GM11168 (cell line): ENCODE measurements around the gene FSD1.
"Not testable (repeated sequence)": the region's sequence is repeated elsewhere in the genome, so short reads cannot be mapped to it uniquely, and the experiment has no call there.

Source experiments
- in situ Hi-C: fragments of 300-500 bp; cut with MboI; formaldehyde crosslinking; loops from one replicate; pipeline ENCODE4 v1.12.0; 2022; ENCODE audit warnings: low sequenced_read_pairs; ENCODE audit not compliant: unreplicated experiment

Gene FSD1

GRCh38 chr19:4284176-4284958, 20.0 kb upstream of the FSD1 start:
- in situ Hi-C loops: no loop called here

- in situ Hi-C loops: no loop called here
Observed at GRCh38 chr19:4284974-4285373, 19.4 kb upstream of the FSD1 start.

GRCh38 chr19:4286141-4286540, 18.3 kb upstream of the FSD1 start:
- in situ Hi-C loops: not testable (repeated sequence)

GRCh38 chr19:4288091-4288777, 16.2 kb upstream of the FSD1 start:
- in situ Hi-C loops: no loop called here

- in situ Hi-C loops: no loop called here
Observed at GRCh38 chr19:4291184-4291732, 13.1 kb upstream of the FSD1 start.

DNA sequence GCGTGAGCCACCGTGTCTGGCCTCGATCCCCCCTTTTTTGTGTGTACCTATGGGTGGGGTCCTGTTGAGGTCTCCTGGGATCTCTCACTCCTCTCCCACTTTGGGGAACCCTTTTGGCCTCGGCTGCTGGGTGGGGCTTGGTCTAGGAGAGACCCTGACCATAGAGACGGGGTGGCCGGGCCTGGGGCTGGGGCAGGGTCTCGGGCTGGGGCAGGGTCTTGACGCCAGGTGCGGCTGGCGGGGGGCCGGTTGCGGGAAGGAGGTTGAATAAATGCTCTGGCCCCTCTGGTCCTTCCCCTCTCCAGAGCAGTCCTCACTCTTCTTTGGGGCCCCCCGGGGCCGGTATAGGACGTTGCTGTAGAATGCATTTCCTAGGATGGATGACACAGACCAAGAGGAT, 11.9 kb upstream of the FSD1 start:
- in situ Hi-C loops: no loop called here

DNA sequence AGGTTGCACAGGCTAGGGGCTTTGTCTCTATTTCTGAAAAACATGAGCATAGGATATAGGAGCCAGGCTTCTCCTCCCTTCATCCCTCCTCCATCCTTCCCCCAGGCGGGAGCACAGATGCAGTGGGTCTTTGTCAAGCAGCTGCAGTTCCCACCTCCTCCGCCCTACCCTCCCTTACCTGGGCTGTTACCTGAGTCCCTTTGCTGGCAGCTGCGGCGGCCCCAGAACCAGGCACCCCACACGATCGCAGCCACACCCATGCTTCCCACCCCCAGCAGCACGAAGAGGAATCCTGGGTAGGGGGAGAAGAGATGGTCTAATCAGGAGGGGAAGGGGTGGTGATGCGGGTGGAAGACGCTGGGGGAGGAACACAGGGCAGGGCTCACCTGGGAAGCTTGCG, 10.0 kb upstream of the FSD1 start:
- in situ Hi-C loops: no loop called here

- in situ Hi-C loops: no loop called here
Observed at GRCh38 chr19:4295972-4296771, 8.2 kb upstream of the FSD1 start.

DNA sequence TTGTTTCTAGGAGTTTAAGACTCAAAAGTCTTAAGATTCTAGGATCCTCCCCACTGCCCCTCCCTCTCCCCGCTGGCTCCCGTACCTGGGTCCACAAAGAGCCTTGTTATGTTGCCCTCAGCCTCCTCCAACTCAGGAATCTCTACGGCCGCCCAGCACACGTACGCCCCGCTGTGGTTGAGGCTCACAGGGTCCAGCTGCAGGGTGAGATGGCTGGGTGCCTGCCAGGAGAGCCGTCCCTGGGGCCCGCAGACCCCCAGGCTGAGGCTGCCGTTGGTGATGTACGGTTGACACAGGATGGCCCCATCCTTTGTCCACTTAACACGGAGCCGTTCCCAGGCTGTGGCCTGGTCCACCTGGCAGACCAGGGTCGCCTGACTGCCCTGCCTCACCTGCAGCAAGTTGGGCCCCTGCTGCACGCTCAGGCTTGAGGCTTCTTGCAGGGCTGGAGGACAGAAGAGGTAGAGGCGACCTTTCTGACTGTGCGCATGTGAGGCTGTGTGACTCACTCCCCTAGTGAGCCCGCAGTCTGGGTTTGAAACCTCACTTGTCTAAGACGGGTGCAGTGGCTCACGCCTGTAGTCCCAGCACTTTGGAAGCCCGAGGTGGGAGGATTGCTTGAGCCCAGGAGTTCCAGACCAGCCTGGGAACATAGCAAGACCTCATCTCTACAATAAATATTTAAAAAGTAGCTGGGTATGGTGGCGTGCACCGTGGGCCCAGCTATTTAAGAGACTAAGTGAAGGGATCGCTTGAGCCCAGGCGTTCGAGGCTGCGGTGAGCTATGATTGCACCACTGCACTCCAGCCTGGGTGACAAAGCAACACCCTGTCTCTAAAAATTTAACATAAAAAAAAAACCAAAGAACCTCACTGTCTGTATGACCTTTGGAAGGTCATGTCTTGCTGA, 6.2 kb upstream of the FSD1 start:
- in situ Hi-C loops: no loop called here

DNA sequence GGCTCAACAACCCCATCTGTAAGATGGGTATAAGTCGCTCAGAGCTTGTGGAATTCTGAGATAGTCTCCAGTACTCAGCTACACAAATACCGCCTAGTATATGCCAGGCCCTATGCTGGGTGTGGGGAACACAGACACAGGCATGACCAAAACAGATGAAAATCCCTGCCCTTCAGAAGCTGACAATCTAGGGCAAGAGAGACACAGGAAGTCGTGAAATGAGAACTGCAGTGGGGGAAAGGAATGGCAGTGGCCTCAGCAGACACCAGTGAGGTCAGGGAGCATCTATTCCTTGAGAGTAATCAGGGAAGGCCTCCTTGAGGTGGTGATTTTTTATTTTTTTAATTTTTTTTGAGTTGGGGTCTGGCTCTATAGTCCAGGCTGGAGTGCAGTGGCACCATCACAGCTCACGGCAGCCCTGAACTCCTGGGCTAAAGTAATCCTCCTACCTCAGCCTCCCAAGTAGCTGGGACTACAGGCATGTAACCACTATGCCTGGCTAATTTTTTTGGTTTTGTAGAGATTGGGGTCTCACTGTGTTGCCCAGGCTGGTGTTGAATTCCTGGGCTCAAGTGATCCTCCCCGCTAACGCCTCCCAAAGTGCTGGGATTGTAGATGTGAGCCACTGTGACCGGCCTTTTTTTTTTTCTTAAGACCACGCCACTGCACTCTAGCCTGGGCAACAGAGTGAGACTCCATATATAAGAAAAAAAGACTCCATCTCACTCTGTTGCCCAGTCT, 5.4 kb upstream of the FSD1 start:
- in situ Hi-C loops: no loop called here

GRCh38 chr19:4300589-4300988, 3.8 kb upstream of the FSD1 start:
- in situ Hi-C loops: no loop called here

DNA sequence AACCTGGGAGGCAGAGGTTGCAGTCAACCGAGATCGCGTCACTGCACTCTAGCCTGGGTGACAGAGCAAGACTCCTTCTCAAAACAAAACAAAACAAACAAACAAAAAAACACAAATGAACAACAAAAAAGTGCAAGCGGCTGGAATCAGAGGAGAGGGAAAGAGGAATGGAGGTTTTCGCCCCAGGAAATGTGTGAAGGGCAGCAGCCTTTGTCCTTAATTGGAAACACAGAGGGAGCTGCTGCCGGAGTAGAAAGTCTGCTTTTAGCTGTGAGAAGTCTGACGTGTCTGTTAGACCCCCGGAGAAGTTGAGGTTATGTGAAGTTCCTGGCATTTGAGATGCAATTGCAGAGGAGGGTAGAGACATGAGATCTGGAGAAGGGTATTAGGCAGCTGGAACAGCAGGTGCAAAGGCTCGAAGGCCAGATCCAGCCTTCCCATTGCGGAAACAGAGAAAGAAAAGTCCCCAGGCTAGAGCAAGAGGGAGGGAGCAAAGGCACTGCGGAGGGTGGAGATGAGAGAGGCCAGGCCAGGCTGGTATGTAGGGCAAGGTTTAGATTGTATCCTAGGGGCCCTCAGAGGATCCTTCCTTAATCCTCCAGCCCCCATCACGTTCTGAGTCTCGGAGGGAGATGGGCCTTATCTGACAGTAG, 2.7 kb upstream of the FSD1 start:
- in situ Hi-C loops: no loop called here

GRCh38 chr19:4302243-4302640, 2.2 kb upstream of the FSD1 start, which contains the start of gene TMIGD2:
TSS of gene TMIGD2 (minus strand) at chr19:4302389. CDS start at chr19:4302385, 4 bp downstream.
- in situ Hi-C loops: no loop called here

- in situ Hi-C loops: no loop called here
Observed at GRCh38 chr19:4303819-4304537, 420 bp upstream of the FSD1 start.

DNA sequence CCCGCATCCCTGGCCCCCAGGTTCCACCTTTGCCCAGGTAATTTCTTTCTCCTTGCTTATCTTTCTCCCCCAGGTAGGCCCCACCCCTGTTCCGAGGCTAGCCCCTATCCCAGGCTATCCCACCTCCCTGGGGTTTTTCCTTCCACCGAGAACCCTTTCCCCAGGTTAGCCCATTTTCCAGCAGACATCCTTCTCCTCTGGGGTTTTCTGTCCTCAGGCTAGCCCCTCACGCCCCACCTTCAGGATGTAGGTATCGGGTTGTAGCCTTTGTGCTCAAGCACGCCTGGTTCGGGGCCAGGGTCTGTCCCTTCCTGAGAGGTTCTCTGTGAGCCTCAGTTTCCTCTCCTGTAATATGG, 837 bp downstream of the FSD1 start:
- in situ Hi-C loops: no loop called here

- in situ Hi-C loops: no loop called here
Observed at GRCh38 chr19:4305659-4306058, 1.3 kb downstream of the FSD1 start.

DNA sequence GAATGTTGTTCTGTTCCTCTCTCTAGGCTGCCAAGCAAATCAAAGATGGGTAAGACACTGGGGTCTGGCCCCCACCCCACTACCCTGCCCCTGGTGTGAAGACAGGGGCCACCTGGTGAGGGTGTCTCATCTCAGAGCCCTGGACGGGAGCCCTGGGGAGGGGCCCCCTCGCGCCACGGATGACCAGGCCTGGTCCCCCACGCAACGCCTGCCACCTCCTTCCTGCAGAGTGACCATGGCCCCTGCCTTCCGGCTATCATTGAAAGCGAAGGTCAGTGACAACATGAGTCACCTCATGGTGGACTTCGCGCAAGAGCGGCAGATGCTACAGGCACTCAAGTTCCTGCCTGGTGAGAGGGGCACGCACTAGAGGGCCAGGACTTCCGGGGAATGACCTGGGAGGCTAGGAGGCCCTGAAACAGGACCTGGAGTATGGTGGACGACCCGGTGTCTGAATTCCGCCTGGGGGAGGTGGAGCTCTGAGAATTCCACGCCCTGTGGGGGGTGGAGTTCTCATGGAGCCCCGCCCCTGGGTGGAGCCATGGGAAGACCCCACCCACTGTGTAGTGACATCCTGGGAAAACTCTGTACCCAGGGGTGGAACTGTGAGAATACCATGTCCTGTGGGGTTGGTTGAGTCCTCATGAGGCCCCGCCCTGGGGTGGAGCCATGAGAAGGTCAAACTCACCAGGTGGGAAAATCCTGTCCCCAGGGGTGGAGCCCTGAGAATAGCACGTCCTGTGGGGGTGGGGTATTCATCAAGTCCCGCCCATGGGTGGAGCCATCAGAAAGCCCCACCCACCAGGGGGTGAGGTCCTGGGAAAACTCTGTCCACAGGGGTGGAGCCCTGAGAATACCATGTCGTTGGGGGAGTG, 6.1 kb downstream of the FSD1 start:
- in situ Hi-C loops: no loop called here
